ENCODE measurements around the gene SIAE. TPM values are rescaled to one million over a fixed set of nuclear protein-coding genes. Genes with fewer than 3 reads are reported as not detected.

Gene SIAE
- total RNA-seq, 4 donors from 2014 or later: 2.7 to 7.5 (median 4.0) TPM

DNA sequence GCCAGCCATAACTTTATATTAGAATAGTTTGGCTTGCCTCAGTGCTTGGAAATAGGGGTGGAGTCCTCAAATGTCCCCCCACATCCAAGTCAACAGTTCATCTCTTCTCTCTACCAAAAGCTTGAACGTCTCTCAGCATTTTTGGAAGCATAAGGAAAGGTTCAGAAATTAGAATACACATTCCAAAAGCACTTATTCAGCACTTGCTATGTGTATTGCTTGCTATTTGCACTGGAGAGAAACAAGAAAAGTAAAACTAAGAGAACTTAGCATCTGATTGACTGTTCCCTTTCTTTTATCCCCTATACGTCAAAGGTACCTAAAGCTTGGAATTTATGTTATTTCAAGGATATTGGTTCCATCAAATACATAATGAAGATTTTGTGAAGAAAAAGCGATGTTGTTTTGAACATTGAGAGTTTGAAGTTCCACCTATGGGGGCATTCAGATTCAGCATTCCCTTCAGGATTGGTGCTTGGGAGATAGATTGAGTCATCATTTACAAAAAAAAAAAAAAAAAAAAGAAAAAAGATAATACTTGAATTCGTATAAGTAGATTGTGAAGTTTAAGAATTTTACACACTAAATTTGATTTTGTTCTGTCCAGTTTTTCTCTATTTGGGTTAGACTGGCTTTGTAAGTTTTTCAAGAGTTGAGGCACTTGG, 49.5 kb downstream of the SIAE start:
- no peak for ATAC-seq

DNA sequence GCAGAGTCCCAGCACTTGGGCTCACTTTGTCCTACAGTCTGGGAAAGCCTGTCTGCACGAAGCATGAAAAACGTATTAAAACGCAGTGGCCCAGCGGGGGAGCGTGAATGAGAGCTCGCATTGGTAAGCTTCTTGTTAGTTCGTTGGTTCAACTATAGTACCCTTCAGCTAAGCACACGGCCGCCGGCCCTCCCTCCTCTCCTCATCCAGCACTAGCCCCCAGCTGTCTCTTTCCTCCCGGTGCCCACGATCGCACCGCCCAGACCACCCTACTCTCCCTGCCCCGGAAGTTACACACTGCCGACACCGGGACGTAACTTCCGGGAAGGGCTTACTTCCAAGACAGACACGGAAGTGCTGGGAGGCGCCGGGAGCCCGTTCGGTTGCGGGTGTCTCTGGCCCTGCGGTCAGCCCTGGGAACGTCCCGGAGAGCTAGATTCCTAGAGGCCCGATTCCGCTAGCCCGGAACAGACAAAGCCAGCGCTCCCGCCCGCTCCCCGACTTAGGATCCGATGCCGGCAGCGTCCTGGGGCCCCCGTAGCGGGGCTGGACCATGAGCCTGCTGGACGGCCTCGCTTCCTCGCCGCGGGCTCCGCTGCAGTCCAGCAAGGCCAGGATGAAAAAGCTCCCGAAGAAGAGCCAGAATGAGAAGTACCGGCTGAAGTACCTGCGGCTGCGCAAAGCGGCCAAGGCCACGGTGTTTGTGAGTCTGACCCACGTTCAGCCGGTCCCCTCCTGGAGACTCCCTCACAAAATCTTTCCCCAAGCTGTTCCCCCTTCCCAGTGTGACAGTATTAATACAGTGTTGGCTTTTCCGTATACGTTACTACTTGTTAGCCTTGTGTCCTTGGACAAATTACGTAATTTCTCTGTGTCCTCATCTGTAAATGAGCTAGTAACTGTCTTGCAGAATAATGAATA, 50.7 kb downstream of the SIAE start, which contains the start of gene TBRG1:
Gene TBRG1 (plus strand): TSS at position 334 of the 921 bp plus-strand sequence. CDS start 220 bp downstream, at position 554.
- H3K4me1 ChIP-seq: peaks cover 7 to 34% (median 9%) of the 10 kb centered on the region in 3 donors
- H3K9me3 ChIP-seq: no peaks in the 10 kb centered on the region
- H3K36me3 ChIP-seq: peaks cover 5 to 31% of the 10 kb centered on the region in 2 donors
- peak within 1 kb of the TSS; percentile 71 to 75 for H3K4me3 ChIP-seq
- WGBS, 2 donors (ENCODE audit: low coverage in 1 of 2): 0% methylated on average over 4 to 9 of the region's 57 CpGs
- peak within 1 kb of the TSS; percentile 70 to 95 (median 94) for H3K27ac ChIP-seq
- no peaks in the 10 kb centered on the region for H3K27me3 ChIP-seq
- TF ChIP-seq POLR2A (IDR thresholded peaks at IDR 0.05) (peak; percentile 82 to 87), POLR2AphosphoS5 (IDR thresholded peaks at IDR 0.05) (peak; percentile 96), EP300 (IDR thresholded peaks at IDR 0.05) (no peak)
- TF ChIP-seq, protein P1, sequence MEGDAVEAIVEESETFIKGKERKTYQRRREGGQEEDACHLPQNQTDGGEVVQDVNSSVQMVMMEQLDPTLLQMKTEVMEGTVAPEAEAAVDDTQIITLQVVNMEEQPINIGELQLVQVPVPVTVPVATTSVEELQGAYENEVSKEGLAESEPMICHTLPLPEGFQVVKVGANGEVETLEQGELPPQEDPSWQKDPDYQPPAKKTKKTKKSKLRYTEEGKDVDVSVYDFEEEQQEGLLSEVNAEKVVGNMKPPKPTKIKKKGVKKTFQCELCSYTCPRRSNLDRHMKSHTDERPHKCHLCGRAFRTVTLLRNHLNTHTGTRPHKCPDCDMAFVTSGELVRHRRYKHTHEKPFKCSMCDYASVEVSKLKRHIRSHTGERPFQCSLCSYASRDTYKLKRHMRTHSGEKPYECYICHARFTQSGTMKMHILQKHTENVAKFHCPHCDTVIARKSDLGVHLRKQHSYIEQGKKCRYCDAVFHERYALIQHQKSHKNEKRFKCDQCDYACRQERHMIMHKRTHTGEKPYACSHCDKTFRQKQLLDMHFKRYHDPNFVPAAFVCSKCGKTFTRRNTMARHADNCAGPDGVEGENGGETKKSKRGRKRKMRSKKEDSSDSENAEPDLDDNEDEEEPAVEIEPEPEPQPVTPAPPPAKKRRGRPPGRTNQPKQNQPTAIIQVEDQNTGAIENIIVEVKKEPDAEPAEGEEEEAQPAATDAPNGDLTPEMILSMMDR (IDR thresholded peaks at IDR 0.05): peak in 2 of 4 experiments; percentile 14 to 19
- peak; percentile 97 for ATAC-seq

More for the DNA sequence above, 49.5 kb downstream of the SIAE start:
- Histone ChIP-seq H3K4me3 (peak overlapping the region; percentile 71 to 75), H3K4me1 (peaks cover 7 to 34% (median 9%) of the 10 kb centered on the region in 3 donors), H3K27ac (peak overlapping the region; percentile 70 to 95 (median 94)), H3K27me3 (no peaks in the 10 kb centered on the region), H3K36me3 (peaks cover 5 to 40% of the 10 kb centered on the region in 2 donors), H3K9me3 (no peaks in the 10 kb centered on the region)
- WGBS, 2 donors (ENCODE audit: low coverage in 1 of 2): 36 to 48% methylated on average over 4 of the region's 4 CpGs
- TF ChIP-seq EP300 (IDR thresholded peaks at IDR 0.05): no peak
- no peak for TF ChIP-seq POLR2AphosphoS5 (IDR thresholded peaks at IDR 0.05)
- TF ChIP-seq, protein P1 (IDR thresholded peaks at IDR 0.05): no peak
- no peak for TF ChIP-seq POLR2A (IDR thresholded peaks at IDR 0.05)

DNA sequence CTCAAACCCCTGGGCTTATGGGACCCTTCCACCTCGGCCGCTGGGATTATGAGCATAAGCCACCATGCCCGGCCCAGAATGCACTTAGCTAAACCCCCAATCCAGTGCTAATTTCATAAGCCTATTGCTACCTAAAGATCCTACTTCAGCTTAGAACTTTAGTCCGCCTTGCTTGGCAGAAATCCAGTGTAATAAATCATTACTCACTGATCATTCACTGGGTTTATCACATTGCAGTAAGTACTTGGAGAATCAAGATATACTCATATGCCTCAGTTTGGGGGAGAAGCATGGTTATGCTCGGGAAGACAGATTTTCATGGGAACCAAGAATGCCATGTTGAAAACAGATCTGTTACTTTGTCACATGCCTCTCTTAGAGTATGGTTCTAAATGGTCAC, 54.7 kb downstream of the SIAE start:
- Histone ChIP-seq H3K9me3 (no peaks in the 10 kb centered on the region), H3K27me3 (peaks cover 32% of the 10 kb centered on the region), H3K36me3 (no peaks in the 10 kb centered on the region), H3K4me3 (no peak overlapping the region), H3K27ac (no peak overlapping the region), H3K4me1 (peaks cover 5 to 13% (median 7%) of the 10 kb centered on the region in 3 donors)
- no peak for ATAC-seq
- TF ChIP-seq, protein P1 (IDR thresholded peaks at IDR 0.05): no peak
- no peak for TF ChIP-seq POLR2AphosphoS5 (IDR thresholded peaks at IDR 0.05)
- no peak for TF ChIP-seq POLR2A (IDR thresholded peaks at IDR 0.05)
- no peak for TF ChIP-seq EP300 (IDR thresholded peaks at IDR 0.05)
- WGBS, 2 donors (ENCODE audit: low coverage in 1 of 2): 80 to 89% methylated on average over 3 to 5 of the region's 5 CpGs

DNA sequence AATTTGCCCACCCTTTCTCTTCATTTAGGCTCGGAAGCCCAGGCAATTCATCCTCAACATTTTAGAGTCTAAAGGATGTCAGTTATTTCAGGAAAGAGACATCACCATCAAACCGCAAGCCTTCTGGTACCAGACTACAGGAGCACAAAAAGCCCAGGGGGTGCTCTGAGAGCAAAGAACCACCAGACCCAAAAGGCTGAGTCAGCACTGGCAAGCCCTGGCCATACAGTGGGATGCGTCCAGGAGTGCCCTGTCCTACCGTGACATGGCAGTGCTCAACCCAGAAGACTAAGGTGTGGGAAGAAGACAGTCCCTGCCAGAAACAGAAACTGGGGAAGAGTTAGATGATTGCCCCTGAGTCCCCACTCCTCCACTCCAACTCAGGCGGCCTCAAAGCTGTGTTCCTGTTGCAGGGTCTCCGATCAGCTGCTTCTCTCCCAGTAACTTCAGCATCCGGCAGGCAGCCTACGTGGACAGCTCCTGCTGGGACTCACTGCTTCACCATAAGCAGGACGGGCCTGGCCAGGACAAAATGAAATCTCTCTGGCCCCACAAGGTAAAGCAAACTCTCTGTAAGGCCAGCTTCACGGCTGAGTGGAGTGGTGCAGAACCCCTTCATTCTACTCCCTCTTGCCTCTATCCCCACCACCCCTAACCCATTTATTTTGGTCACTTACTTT, 60.8 kb downstream of the SIAE start:
- no peak for TF ChIP-seq POLR2A (IDR thresholded peaks at IDR 0.05)
- 21 to 70% methylated on average over 2 of the region's 10 CpGs for WGBS, 2 donors (ENCODE audit: low coverage in 1 of 2)
- no peak for ATAC-seq

DNA sequence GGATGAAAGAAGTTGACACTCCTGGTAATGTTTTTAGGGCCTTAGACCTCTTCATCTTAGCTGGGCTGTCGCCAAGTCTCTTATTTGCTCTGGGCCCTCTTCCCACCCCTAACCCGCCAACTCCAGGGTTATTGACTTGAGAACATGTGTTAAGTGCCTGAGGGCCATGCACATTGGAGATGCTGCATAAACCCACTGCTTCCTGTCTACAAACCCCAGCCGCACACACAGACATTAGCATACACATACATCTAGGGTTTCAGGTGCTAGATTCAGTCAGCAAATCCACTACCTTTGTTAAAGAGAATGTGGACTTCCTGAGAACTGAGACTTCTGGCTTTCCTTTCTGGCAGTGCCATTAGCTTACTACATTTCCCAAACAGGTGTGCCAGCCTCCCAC, 61.5 kb downstream of the SIAE start:
- no peaks in the 10 kb centered on the region for H3K9me3 ChIP-seq
- no peak for ATAC-seq
- H3K36me3 ChIP-seq: no peaks in the 10 kb centered on the region
- no peaks in the 10 kb centered on the region for H3K4me1 ChIP-seq
- H3K27me3 ChIP-seq: peaks cover 39% of the 10 kb centered on the region
- 62 to 85% methylated on average over 3 of the region's 3 CpGs for WGBS, 2 donors (ENCODE audit: low coverage in 1 of 2)
- H3K4me3 ChIP-seq: no peak overlapping the region
- H3K27ac ChIP-seq: no peak overlapping the region
- TF ChIP-seq, protein P1 (IDR thresholded peaks at IDR 0.05): no peak
- TF ChIP-seq POLR2AphosphoS5 (IDR thresholded peaks at IDR 0.05) (no peak), POLR2A (IDR thresholded peaks at IDR 0.05) (no peak), EP300 (IDR thresholded peaks at IDR 0.05) (no peak)

More for the DNA sequence above, 60.8 kb downstream of the SIAE start:
- Histone ChIP-seq H3K9me3 (no peaks in the 10 kb centered on the region), H3K27me3 (peaks cover 42% of the 10 kb centered on the region), H3K4me3 (no peak overlapping the region), H3K36me3 (no peaks in the 10 kb centered on the region), H3K4me1 (no peaks in the 10 kb centered on the region), H3K27ac (no peak overlapping the region)

All from gastroesophageal sphincter (tissue), 4 donors.